GM18502 (cell line): ENCODE measurements around the gene VWA5B2.

Experiments used
- ATAC-seq: cut with Tn5 transposase; IDR thresholded peaks from one replicate; pipeline ENCODE4 v1.9.1; 2021; ENCODE audit warnings: mild to moderate bottlenecking; ENCODE audit not compliant: unreplicated experiment, poor library complexity

Gene VWA5B2

DNA sequence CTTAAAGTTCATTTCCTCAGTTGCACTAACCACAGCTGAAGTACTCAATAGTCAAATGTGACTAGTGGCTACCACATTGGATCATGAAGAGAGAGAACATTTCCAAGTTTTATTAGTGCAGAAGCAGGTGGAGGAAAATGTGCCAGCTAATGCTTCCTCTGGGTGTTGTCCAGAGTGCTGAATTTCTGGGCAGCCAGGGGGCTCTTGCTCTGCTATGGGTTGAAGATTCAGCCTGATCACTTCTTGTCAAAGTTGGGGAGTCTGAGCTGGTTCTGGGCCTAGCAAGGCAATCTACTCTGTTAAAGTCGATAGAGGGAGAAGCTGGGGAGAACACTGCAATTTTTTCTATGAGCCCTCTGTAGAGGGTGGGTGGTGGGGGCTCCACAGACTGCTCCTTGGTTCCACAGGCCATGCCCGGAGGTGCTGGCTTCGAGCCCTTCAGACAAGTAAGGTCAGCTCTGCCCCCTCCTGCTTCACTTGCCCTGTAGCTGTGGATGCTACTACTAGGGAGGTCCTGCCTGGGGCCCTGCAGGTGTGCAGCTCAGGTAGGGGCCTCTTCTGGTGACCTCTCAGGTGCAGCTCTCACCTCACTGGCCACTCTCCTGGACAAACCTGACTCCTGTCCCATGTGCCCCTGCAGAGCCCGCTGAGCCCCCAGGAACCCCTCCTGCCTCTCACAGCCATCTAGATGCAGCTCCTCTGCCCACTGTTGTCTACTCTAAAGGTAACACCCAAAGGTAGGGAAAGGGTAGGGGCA lies 11.2 kb downstream of the VWA5B2 start:
- ATAC-seq = no peak

DNA sequence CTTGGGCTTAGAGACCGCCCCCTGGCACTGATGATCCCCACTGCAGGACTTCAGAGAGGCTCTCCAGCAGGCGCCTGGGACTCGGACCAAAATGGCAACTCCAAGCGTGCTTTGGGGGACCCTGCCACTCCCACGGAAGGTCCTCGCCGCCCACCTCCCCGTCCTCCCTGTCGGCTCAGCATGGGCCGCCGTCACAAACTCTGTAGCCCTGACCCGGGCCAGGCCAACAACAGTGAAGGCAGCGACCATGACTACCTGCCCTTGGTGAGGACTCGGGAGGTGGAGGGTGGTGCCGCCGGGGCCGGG lies 11.7 kb downstream of the VWA5B2 start:
- no peak for ATAC-seq

DNA sequence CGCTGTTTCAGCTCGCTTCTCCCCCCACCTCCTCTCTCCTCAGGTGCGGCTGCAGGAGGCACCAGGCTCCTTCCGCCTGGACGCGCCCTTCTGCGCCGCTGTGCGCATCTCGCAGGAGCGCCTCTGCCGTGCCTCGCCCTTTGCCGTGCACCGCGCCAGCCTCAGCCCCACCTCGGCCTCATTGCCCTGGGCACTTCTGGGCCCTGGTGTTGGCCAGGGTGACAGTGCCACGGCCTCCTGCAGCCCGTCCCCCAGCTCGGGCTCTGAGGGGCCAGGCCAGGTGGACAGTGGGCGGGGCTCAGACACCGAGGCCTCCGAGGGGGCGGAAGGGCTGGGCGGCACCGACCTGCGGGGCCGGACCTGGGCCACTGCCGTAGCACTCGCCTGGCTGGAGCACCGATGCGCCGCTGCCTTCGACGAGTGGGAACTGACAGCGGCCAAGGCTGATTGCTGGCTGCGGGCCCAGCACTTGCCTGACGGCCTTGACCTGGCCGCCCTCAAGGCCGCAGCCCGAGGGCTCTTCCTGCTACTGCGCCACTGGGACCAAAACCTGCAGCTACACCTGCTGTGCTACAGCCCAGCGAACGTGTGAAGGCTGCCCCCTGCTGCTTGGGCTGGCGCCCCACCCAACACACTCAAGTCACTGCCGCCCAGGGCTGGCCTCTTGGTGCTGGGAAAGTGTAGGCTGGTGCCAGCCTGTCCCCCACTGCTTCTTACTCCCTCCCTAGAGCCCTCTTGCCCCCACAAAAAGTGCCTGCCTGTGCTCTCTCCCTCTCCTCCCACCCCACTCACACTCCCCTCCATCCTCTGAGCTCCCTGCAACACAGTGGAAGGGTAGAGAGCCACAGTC lies 12.3 kb downstream of the VWA5B2 start:
- ATAC-seq = no peak

DNA sequence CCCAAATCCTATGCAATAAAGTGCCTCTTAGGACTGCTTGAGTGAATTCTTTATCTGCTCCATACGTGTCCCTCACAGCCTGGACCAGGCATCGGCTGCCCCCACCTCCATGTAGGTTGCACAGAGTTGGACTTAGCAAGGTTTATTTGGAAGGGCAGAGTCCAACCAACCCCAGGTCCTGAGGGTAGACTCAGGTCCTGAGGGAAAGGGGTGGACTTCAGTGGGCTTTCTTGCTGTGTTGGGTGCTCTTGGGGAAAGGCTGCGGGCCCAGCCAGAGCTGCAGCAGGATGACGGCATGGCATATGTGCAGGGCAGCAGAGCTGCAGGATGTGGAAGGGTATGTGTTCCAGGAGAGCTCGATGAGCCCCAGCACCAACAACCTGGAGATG lies 12.9 kb downstream of the VWA5B2 start:
- ATAC-seq = no peak

DNA sequence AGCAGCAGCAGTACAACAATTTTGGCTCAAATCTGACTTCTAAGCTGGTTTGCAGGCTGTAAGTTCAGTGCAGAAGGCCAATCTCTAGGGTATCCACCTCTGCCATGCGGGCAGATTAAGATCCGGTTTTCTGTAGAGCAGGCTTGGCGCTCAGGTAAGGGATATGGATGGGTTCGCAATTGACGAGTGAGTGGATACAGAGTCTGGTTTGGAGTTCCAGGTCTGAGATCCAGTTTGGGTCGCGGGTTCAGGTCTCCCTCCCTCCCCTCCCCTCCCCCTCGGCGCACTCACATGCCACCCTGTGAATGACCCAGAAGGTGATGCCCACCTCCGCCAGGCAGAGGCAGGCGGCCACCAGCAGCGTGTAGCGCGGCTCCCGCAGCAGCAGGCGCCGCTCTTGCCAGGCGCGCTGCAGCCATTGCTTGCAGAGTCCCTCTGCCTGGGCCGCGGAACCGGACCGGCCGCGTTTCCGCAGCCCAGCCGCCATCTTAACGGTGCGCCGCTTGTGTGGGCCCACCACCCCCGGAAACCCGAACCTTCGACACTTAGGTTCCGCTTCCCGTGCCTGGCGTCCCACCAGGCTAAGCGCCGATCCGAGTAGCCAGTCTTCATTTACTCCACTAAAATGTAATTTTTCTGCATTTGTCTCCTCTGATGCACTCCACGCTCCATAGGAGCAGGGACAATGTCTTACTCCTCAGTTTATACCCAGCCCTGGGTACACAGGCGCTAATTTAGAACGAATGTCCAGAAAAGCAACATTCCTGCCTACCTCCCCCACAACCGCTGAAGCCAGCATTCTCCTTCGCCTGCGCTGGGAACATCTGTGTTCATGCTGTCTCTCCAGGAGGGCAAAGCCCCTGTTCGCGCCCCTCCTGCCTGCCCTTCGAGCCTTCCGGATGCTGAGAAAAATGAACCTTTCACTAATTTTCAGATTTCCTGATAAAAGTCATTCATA lies 19.3 kb downstream of the VWA5B2 start, which contains the start of gene ALG3:
Gene ALG3 (minus strand): TSS at position 509 of the 958 bp plus-strand sequence. CDS start 22 bp downstream, at position 487.
- peak; percentile 51 for ATAC-seq

DNA sequence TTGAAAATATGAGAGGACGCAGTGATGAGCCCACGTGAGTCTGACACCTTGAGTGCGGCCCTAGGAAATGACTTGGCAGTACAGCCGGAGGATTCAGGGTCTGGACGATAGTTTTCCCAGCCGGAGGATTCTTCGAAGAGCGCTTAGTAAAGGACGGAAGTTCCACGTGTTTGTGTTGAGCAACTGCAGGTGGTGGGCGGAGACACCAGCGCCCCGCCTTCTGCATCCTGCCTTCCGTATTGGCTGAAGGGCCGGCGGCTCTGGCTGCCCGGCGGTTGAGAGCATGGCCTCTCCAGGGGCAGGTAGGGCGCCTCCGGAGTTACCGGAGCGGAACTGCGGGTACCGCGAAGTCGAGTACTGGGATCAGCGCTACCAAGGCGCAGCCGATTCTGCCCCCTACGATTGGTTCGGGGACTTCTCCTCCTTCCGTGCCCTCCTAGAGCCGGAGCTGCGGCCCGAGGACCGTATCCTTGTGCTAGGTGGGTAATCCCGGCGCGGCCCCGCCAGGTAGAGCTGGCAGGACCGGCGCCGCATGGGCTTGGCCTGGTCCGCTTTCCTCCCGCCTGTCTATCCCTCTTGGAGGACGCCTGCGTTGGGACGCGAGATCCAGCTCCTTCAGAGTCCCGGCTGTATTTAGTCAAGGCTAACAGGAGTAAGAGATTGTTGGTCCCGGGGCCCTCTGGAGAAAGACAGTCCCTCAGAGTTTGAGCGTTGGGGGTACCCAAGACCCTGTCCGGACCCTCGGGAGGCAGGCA lies 20.2 kb downstream of the VWA5B2 start, which contains the start of gene EEF1AKMT4:
Gene EEF1AKMT4 (plus strand): TSS at position 261 of the 755 bp plus-strand sequence. CDS start 23 bp downstream, at position 284.
- ATAC-seq = peak; percentile 87

DNA sequence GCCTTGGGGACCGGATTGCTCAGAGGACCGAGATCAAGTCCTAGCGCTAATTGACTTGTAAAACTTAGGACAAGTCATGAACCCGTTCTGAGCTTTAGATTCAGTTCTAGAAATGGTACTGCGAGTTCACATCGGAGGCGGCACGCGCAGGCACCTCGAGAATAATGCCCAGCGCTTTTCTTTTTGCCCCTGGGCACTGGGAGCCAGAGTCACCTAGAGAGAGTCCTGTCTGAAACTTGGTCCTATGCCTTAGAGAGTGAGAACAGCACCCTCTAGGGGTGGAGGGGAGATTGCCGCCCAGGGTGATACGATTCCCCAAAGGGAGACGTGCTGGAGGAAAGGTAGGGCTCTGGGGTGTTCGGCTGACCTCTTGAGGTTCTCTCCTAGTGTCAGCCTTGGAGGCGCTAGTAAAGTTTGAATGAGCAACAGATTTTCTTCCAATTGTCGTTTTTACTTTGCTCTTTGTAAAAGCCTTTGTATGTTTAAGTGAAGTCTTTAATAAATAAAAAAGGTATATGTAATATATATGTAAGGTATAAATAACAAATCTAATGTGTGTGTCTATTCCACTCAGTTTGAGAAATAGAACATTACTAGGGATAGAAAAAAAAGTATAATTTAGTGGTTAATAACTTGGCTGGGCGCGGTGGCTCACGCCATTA lies 20.9 kb downstream of the VWA5B2 start:
- peak; percentile 69 for ATAC-seq

DNA sequence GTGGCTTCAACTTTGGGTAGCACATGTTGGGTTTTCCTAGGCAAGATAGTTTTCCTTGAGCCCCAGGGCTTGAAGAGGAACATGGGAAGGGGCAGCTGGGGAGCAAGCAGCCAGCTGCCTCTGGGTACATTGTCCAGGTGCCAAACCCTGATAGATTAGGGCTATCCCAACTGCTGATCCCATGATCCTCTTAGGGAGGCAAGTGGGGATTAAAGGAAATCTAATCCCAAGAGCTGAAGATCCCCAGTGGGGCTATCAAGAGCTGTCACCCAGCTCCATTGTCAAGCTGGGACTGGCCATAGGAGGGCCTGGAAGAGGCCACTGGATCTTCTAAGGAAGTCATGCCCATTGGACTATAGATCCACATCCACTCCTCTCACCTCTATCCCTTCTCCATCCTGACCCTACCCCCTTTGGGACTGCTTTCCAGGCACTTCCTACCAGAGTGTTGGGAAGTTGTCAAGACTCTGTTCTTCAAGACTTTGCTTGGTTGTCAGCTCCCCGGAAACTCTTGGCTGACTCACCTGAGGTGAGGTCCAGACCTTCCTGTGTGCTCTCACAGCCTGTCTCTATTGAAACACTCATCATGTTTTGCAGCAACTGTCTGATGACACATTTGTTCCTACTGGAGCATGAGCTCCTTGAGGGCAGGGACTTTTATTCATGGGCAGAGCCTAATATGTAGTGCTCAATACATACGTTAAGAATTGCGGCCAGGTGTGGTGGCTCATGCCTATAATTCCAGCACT lies 26.1 kb downstream of the VWA5B2 start:
- no peak for ATAC-seq

DNA sequence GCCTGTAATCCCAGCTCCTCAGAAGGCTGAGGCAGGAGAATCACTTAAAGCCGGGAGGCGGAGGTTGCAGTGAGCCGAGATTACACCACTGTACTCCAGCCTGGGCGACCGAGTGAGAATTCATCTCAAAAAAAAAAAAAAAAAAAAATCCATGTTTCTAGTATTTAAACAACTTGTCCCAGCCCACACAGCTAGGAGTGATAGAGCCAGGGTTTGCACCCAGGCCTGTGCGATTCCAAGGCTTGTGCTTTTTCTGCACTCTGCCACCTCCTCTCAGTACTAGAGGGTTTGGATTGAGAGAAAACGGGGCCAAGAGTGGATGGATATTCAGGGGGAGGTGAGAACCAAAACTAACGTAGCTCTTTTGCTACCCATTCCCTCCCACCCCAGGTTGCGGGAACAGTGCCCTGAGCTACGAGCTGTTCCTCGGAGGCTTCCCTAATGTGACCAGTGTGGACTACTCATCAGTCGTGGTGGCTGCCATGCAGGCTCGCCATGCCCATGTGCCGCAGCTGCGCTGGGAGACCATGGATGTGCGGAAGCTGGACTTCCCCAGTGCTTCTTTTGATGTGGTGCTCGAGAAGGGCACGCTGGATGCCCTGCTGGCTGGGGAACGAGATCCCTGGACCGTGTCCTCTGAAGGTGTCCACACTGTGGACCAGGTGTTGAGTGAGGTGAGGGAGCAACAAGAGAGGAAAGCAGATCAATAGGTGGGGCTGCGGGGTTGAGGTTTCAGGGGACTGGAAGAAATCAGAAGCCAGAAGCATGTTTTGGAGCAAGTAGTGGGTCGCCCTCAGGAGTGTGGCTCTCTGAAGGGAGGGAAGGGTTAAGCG lies 27.9 kb downstream of the VWA5B2 start:
- no peak for ATAC-seq

DNA sequence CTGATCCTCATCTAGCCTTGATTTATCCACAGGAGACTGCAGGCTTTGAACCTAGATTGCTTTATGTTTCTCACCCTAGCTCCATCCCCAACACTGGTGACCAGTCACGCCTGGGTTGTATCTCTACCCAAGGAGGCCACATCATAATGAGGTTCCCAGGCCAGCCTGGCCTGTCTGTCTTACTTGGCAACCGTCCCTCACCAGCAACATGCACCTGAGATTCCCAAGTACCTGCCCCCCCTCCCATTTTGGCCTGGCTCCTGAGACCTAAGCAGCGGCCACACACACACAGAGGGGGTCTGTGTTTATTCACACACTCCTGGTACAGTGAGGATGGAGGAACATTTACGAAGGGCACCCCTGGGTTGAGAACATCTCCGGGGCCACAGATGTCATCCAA lies 29.5 kb downstream of the VWA5B2 start:
- ATAC-seq = no peak

DNA sequence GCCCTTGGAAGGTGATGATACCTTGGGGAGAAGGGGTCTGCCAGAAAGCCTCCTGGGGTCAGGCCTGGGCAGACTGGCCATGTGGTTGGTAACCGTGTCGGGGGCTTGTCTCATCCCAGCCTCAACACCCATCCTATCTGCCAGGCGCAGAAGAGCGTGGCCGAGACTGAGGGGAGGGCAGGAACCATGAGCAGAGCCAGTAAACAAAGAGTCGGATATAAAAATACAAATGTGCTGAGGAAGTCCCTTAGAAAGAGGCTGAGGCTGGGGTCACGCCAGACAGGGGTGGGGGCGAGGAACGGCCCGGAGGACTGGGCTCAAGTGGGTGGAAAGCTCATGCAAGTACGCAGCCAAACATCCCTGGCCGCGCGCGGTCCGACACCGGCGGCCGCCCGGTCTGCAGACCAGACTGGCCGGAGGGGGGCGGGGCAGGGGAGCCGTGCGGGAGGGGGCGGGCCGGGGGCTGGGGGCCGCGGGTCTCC lies 30.1 kb downstream of the VWA5B2 start:
- no peak for ATAC-seq

DNA sequence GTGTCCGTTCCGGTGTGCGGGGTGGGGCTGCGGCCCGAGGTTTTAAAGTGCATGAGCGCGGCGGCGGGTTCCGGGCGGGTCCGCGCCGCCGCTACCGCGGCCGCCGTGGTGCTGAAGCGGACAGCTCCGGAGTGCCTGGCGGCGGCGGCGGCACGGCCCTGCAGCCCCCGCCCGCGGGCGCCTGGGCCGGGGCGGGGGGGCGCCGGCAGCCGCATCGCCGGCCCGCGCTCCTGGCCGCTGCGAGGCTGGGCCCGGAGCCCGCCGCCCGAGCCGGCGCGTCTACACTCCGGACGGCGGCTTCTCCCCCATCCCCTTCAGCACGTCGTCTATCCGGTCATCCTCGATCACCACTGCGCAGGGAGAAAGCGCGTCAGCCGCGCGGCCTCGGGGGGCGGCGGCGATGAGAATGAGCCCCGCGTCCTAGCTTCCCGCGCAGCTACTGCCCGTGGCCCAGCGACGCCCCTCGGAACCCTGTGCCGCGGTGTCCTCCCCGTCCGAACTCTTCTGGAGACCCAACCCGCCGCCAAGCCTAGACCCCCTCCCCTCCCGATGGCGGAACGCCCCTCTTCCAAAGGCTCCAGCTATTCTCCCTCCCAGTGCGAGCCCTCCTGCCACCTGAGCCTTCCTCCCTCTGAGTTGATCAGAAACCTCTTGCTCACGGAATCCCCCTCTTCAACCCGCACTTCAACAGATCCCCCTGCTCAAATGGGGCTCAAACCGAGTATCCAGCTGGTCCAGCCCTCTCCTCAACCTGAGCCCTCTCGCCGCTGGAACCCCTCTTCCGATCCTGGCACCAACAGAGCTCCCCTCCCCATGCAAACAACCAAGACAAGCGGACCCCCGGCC lies 30.7 kb downstream of the VWA5B2 start:
- ATAC-seq = no peak

DNA sequence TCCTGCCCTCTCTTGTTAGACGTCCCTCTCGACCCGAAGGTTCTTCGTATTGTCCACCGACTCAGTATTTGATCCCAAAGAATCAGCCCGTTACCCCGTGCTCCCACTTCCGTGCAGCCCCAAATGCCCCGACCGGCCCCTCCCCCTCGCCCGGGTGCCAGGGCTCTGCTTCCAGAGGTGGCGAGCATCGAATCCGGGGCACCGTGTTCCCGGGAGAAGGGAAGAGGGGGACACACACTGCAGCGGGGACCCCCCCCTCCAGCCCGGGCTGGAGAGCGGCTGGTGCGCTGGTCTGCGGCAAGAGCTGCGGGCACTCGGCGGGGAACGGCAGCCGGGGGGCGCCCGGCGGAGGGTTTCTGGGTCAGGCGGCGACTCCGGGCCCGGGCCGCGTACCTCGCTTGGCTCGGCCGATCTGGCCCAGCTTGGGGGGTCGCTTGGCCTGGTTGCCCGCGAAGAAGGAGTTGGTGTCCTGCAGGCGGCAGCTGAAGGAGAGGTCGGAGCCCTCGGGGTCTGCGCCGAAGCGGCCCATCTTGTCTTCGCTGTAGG lies 31.4 kb downstream of the VWA5B2 start:
- no peak for ATAC-seq

DNA sequence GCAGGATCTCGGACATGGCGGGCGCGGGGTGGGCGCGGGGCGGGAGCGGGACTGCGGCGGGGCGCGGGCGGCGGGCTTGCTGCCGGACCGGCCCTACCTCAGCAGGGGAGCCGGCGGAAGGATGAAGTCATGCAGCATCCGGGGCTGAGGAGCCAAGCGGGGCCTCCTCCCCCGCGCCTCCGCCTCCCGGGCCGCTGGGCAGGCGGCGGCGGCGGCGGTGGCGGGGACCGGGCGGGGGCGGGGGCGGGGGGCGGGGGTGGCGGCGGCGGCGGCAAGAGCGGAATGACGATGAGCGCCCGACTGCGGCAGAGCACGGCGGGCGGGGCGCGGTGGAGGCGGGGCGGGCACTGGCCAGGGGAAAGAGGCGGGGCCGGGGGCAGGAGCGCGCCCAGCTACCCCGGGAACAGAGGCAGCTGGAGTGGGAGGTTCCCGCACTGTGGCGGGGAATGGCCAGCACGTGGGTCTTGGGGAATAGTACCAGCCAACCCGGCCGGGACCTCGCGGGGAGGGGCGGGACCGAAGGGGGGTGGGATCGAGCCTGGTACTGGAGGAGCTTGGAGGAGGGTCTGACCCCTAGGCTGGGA lies 32.0 kb downstream of the VWA5B2 start, which contains the start of gene CAMK2N2:
Gene CAMK2N2 (minus strand): TSS at position 284 of the 584 bp plus-strand sequence. CDS start 268 bp downstream, at position 16.
- no peak for ATAC-seq

DNA sequence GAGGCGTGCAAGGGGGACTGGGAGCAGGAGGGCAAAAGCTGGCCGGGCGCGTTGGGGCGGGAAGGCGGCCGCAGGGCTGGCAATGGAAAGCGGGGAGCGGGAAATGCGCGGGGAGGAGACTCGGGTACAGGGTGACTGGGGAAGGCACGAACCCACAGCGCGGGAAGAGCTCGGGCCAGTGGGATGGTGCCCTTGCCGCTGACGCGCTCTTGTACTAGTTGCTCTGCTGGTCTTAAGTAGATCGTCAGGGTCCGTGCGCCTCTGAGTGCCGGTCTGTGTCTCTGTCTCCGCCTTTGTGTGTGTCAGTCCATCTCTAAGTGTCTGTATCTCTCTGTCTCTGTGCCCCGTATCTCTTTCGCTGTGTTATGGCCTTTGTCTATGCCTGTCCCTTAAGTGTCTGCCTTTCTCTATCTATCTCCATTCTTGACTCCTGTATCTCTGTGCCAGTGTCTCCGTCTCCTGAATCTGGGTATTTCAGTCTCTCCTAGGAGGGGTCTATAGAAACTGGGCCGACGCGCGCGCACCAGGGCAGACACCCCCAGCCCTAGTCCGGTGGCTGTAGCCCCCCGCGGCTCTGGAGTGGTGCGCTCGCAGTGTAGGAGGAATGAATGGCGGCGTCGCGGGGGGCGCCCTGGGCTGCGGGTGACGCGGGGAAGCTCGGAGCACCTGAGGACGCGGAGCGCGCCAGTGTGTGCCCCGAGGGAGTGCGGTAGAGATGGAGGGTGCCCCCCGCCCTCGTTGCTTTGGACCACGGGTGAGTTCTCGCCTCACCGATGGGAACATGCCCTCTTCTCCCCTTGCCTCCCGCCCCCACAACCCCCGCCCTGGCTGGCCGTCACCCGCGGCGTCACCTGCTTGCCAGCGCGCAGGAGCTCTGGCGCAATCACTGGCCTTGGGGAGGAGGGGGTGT lies 32.7 kb downstream of the VWA5B2 start:
- ATAC-seq = no peak
